ENCODE measurements around the gene SIM2.

- TF ChIP-seq CTCF (IDR thresholded peaks at IDR 0.05): no peak
- no peak for TF ChIP-seq POLR2AphosphoS5 (IDR thresholded peaks at IDR 0.05)
- no peak for TF ChIP-seq EP300 (IDR thresholded peaks at IDR 0.05)
These were observed 6.0 kb upstream of the SIM2 start for GRCh38 chr21:36692835-36693488.

Data from suprapubic skin (tissue), 4 donors.